Measurements from ENCODE around the gene EPAS1. TPM values are rescaled to one million over a fixed set of nuclear protein-coding genes. Genes with fewer than 3 reads are reported as not detected.

The EPAS1 gene
- total RNA-seq, 1 experiment from 2014 or later = 8.5 TPM

- CTCF ChIA-PET = interaction anchor here (0.7 to 0.8 kb wide), 2 partner anchors 13 to 278 kb away, joined by 3 to 4 read pairs; no protein-coding TSS in a partner anchor
- 0 out of 2 replicates have a peak, but pooled peaks have one; percentile 11 for TF ChIP-seq ZNF121 (CRISPR knock-in tag; IDR thresholded peaks at IDR 0.05)
- no peak for TF ChIP-seq CREB1 (CRISPR knock-in tag; IDR thresholded peaks at IDR 0.05)
- no peak for DNase-seq (ENCODE audit: low spot score)
- no peaks in the 10 kb centered on the region for H3K9me3 Mint-ChIP-seq
- POLR2A ChIA-PET = no interaction called here
- ATAC-seq = no peak
- H3K27ac Mint-ChIP-seq = no peak overlapping the region
- no peak overlapping the region for H3K4me3 Mint-ChIP-seq
- peaks cover 21% of the 10 kb centered on the region for H3K4me1 Mint-ChIP-seq
- H3K27me3 Mint-ChIP-seq (ENCODE audit: low read depth) = peaks cover 6% of the 10 kb centered on the region
- H3K36me3 Mint-ChIP-seq = no peaks in the 10 kb centered on the region
Measured at GRCh38 chr2:46340740-46341420, 43.7 kb downstream of the EPAS1 start.

DNA sequence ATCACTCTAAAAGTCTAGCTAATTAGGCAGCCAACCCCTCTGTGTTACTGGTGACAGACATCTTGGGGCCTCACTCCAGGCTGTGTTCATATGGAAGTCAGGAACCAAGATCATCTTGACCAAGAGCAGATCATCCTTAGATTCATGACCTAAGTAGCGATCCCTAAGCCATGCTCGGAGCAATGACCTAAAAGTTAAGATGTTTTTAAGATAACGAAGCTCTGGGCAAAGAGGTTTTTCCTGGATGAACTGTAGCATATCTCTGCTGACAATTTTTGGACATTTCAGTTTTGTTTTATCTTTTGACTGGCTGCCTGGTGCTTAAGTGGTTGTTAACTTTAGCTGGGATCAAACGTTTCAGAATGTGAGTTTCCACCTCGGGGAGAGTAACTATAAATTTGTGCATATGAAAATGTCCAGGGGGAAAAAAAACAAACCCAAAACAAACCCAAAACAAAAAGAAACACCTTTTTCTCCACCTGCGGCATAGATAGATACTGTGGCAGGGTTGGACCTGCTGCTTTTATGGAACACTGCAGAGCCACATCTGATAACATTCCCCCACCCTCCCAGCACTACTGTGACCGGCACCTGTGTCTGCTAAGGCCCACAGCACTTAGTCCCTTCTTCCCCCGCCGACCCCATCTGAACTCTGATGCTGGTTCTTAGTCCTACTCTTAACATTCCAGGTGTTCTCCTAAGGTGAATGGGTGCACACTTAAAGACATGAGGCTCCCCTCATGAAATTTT is 45.5 kb downstream of the EPAS1 start:
- Mint-ChIP-seq H3K27ac (no peak overlapping the region), H3K36me3 (no peaks in the 10 kb centered on the region), H3K4me1 (peaks cover 4% of the 10 kb centered on the region), H3K9me3 (no peaks in the 10 kb centered on the region), H3K27me3 (ENCODE audit: low read depth) (no peaks in the 10 kb centered on the region), H3K4me3 (no peak overlapping the region)
- CTCF ChIA-PET = interaction anchor here (1.0 to 1.2 kb wide), 2 partner anchors 15 to 24 kb away, joined by 3 read pairs; no protein-coding TSS in a partner anchor
- no peak for ATAC-seq
- DNase-seq (ENCODE audit: low spot score) = no peak
- POLR2A ChIA-PET = no interaction called here
- TF ChIP-seq SMAD4 (CRISPR knock-in tag; IDR thresholded peaks at IDR 0.05) (no peak), ZBTB21 (CRISPR knock-in tag; IDR thresholded peaks at IDR 0.05; ENCODE audit: borderline replicate concordance) (no peak), NR2C2 (CRISPR knock-in tag; IDR thresholded peaks at IDR 0.05) (no peak), OVOL2 (CRISPR knock-in tag; IDR thresholded peaks at IDR 0.05; ENCODE audit: borderline replicate concordance) (no peak), ETV6 (CRISPR knock-in tag; IDR thresholded peaks at IDR 0.05) (no peak), ERG (CRISPR knock-in tag; IDR thresholded peaks at IDR 0.05) (no peak), HMGA2 (CRISPR knock-in tag; IDR thresholded peaks at IDR 0.05) (no peak), FOXK1 (CRISPR knock-in tag; IDR thresholded peaks at IDR 0.05) (no peak), ZNF532 (CRISPR knock-in tag; IDR thresholded peaks at IDR 0.05; ENCODE audit: borderline replicate concordance) (no peak), ZSCAN18 (CRISPR knock-in tag; IDR thresholded peaks at IDR 0.05) (no peak), RELA (CRISPR knock-in tag; IDR thresholded peaks at IDR 0.05; ENCODE audit: borderline replicate concordance) (no peak), PRDM15 (CRISPR knock-in tag; IDR thresholded peaks at IDR 0.05) (no peak), ZNF396 (CRISPR knock-in tag; IDR thresholded peaks at IDR 0.05; ENCODE audit: borderline replicate concordance) (no peak)
- TF ChIP-seq, protein P1, sequence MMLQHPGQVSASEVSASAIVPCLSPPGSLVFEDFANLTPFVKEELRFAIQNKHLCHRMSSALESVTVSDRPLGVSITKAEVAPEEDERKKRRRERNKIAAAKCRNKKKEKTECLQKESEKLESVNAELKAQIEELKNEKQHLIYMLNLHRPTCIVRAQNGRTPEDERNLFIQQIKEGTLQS (CRISPR knock-in tag; conservative IDR thresholded peaks at IDR 0.05) = no peak
- TF ChIP-seq, protein P2, sequence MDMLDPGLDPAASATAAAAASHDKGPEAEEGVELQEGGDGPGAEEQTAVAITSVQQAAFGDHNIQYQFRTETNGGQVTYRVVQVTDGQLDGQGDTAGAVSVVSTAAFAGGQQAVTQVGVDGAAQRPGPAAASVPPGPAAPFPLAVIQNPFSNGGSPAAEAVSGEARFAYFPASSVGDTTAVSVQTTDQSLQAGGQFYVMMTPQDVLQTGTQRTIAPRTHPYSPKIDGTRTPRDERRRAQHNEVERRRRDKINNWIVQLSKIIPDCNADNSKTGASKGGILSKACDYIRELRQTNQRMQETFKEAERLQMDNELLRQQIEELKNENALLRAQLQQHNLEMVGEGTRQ (CRISPR knock-in tag; IDR thresholded peaks at IDR 0.05) = no peak
- TF ChIP-seq, protein P3, sequence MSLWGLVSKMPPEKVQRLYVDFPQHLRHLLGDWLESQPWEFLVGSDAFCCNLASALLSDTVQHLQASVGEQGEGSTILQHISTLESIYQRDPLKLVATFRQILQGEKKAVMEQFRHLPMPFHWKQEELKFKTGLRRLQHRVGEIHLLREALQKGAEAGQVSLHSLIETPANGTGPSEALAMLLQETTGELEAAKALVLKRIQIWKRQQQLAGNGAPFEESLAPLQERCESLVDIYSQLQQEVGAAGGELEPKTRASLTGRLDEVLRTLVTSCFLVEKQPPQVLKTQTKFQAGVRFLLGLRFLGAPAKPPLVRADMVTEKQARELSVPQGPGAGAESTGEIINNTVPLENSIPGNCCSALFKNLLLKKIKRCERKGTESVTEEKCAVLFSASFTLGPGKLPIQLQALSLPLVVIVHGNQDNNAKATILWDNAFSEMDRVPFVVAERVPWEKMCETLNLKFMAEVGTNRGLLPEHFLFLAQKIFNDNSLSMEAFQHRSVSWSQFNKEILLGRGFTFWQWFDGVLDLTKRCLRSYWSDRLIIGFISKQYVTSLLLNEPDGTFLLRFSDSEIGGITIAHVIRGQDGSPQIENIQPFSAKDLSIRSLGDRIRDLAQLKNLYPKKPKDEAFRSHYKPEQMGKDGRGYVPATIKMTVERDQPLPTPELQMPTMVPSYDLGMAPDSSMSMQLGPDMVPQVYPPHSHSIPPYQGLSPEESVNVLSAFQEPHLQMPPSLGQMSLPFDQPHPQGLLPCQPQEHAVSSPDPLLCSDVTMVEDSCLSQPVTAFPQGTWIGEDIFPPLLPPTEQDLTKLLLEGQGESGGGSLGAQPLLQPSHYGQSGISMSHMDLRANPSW (CRISPR knock-in tag; conservative IDR thresholded peaks at IDR 0.05; ENCODE audit: low read depth) = no peak

Data from WTC11 (cell line).